K562 (cell line): Measurements from ENCODE around the gene TMEM120B. TPM values are rescaled to one million over a fixed set of nuclear protein-coding genes. Genes with fewer than 3 reads are reported as not detected.

ENCODE experiments used
- BCOR ChIP-seq: fragments of 450-650 bp; IDR thresholded peaks from 2 replicates; pipeline ENCODE4 v1.6.1; 2016
- CBX2 ChIP-seq: fragments of 200-600 bp; sonication (generic); IDR thresholded peaks from one replicate; pipeline ENCODE4 v1.6.1; 2012; ENCODE audit warnings: mild to moderate bottlenecking, low read length, inconsistent platforms; ENCODE audit not compliant: insufficient read depth, poor library complexity, severe bottlenecking
- CREB5 ChIP-seq: fragments of 250-450 bp; sonication (Bioruptor Pico); IDR thresholded peaks from 2 replicates; pipeline ENCODE4 v1.5.0; 2020; ENCODE audit warnings: mild to moderate bottlenecking
- E2F3 ChIP-seq: fragments of 250-450 bp; sonication (Bioruptor Pico); IDR thresholded peaks from 2 replicates; pipeline ENCODE4 v1.4.0; 2020; ENCODE audit warnings: mild to moderate bottlenecking
- E2F8 ChIP-seq: fragments of 450-650 bp; IDR thresholded peaks from 2 replicates; pipeline ENCODE4 v1.7.1; 2018; ENCODE audit warnings: mild to moderate bottlenecking, low read depth; ENCODE audit not compliant: partially characterized antibody
- IFI16 ChIP-seq: fragments of 250-450 bp; sonication (Bioruptor Pico); IDR thresholded peaks from 2 replicates; pipeline ENCODE4 v2.1.2; 2022; ENCODE audit warnings: mild to moderate bottlenecking, inconsistent platforms
- SP1 ChIP-seq: sonication (generic); formaldehyde crosslinking; IDR thresholded peaks from 2 replicates; pipeline ENCODE4 v1.8.1; 2022; ENCODE audit warnings: mild to moderate bottlenecking, missing genetic modification reagents
- TBP ChIP-seq: optimal IDR thresholded peaks from 2 replicates; pipeline ENCODE3; 2011; ENCODE audit warnings: low read depth, low read length, improper control_type of control experiment
- THAP7 ChIP-seq: fragments of 250-450 bp; sonication (Bioruptor Pico); IDR thresholded peaks from 2 replicates; pipeline ENCODE4 v1.5.0; 2021
- ZNF384 ChIP-seq: IDR thresholded peaks from 2 replicates; pipeline ENCODE4 v1.6.1; 2012; ENCODE audit warnings: low read depth, low read length, improper control_type of control experiment
- ZNF395 ChIP-seq: fragments of 200-800 bp; sonication (Bioruptor generic); IDR thresholded peaks from 2 replicates; pipeline ENCODE4 v1.6.1; 2017; ENCODE audit warnings: missing genetic modification characterization, missing compliant biosample characterization
- ZNF512 ChIP-seq: IDR thresholded peaks from 2 replicates; pipeline ENCODE4 v1.6.1; 2016; ENCODE audit warnings: missing genetic modification characterization, missing compliant biosample characterization
- ZNF592 ChIP-seq: fragments of 450-650 bp; IDR thresholded peaks from 2 replicates; pipeline ENCODE4 v1.6.1; 2017; ENCODE audit warnings: antibody characterized with exemption, mild to moderate bottlenecking
- polyA plus RNA-seq, 8 experiments: library from polyadenylated mRNA; depleted of rRNA in 4 of 8; stranded (reverse) in 5 of 8; unstranded in 3 of 8; fragments of >200 nt; fragmentation: Nextera tagmentation in 2 of 8; fragmentation: Illumina TruSeq in 1 of 8; extraction: Ambion mirVana in 2 of 8; extraction: Trizol in 1 of 8; gene quantifications; 2 replicates each; pipeline versions ENCODE4 v1.2.1 to v1.2.3, GENCODE V29; 2011 to 2014; ENCODE audit warnings: inconsistent platforms in 1 of 8, missing spikeins in 1 of 8
- total RNA-seq, 7 experiments: library from RNA; depleted of rRNA in 6 of 7; stranded (reverse); fragments of >200 nt in 6 of 7; fragmentation: Illumina TruSeq in 2 of 7; extraction: Trizol in 2 of 7; gene quantifications; 2 replicates each; pipeline versions ENCODE4 v1.2.1 to v1.2.3, GENCODE V29; 2011 to 2021; ENCODE audit warnings: low replicate concordance in 1 of 7

Gene TMEM120B
- total and polyA plus RNA-seq, 9 of the 15 experiments (the other 6 are each of a cell fraction or from before 2014, with no cell fraction given): 1.7 to 18.6 (median 7.4) TPM

GRCh38 chr12:121769831-121770301 is 57.3 kb downstream of the TMEM120B start (continued):
- TF ChIP-seq SP1 (CRISPR knock-in tag): no peak
- TF ChIP-seq ZNF395 (CRISPR knock-in tag): no peak
- no peak for TF ChIP-seq ZNF512
- TF ChIP-seq CBX2: no peak
- no peak for TF ChIP-seq IFI16
- no peak for TF ChIP-seq THAP7 (CRISPR knock-in tag)
- TF ChIP-seq CREB5 (CRISPR knock-in tag): no peak
- no peak for TF ChIP-seq E2F8
- TF ChIP-seq ZNF384: no peak
- TF ChIP-seq TBP: no peak
- TF ChIP-seq BCOR: no peak
- no peak for TF ChIP-seq E2F3 (CRISPR knock-in tag)
- peak; percentile 71 for TF ChIP-seq ZNF592
